Natural killer cell (primary cell): ENCODE measurements around the gene FRMD4A. TPM values are rescaled to one million over a fixed set of nuclear protein-coding genes. Genes with fewer than 3 reads are reported as not detected.

ENCODE experiments used
- ATAC-seq, 3 donors: fragments of 150-1000 bp in 2 of 3; fragments of 200-7000 bp in 1 of 3; cut with Tn5 transposase; 1 replicate in 1 of 3; 2 replicates in 2 of 3; pipeline ENCODE4 v1.10.0; 2021; ENCODE audit warnings: mild to moderate bottlenecking in 2 of 3, moderate library complexity in 2 of 3
- DNase-seq, 2 donors: peaks; one replicate each; pipeline versions ENCODE4 v3.0.0 to v3.0.0-alpha.2; 2013 to 2021; ENCODE audit warnings: mixed read lengths in 1 of 2
- H3K27ac ChIP-seq: one replicate; pipeline ENCODE4 v1.5.1; 2013; ENCODE audit warnings: mild to moderate bottlenecking, low read length
- H3K27me3 ChIP-seq: one replicate; pipeline ENCODE4 v1.6.1; 2013; ENCODE audit warnings: low read length; ENCODE audit not compliant: control insufficient read depth, insufficient read depth
- H3K36me3 ChIP-seq: one replicate; pipeline ENCODE4 v1.6.1; 2013; ENCODE audit warnings: low read length; ENCODE audit not compliant: control insufficient read depth, insufficient read depth
- H3K4me1 ChIP-seq: one replicate; pipeline ENCODE4 v1.6.1; 2013; ENCODE audit warnings: low read length; ENCODE audit not compliant: control insufficient read depth, insufficient read depth
- H3K4me3 ChIP-seq: one replicate; pipeline ENCODE4 v1.5.1; 2013; ENCODE audit warnings: low read length
- H3K9me3 ChIP-seq: one replicate; pipeline ENCODE4 v1.6.1; 2013; ENCODE audit warnings: low read length; ENCODE audit not compliant: control insufficient read depth, insufficient read depth
- H3K27ac Mint-ChIP-seq, 2 donors: one replicate each; pipeline ENCODE4 v1.8.0; 2022; ENCODE audit warnings: mild to moderate bottlenecking in 2 of 2, mixed read lengths in 2 of 2, moderate library complexity in 1 of 2
- H3K27me3 Mint-ChIP-seq, 2 donors: one replicate each; pipeline ENCODE4 v1.8.0; 2022; ENCODE audit warnings: low read depth in 2 of 2, mixed read lengths in 2 of 2
- H3K36me3 Mint-ChIP-seq: one replicate; pipeline ENCODE4 v1.8.0; 2022; ENCODE audit warnings: mixed read lengths
- H3K4me1 Mint-ChIP-seq, 2 donors: one replicate each; pipeline ENCODE4 v1.8.0; 2022; ENCODE audit warnings: mixed read lengths in 2 of 2
- H3K4me3 Mint-ChIP-seq: one replicate; pipeline ENCODE4 v1.8.0; 2022; ENCODE audit warnings: mild to moderate bottlenecking, moderate library complexity, mixed read lengths
- H3K9me3 Mint-ChIP-seq, 2 donors: one replicate each; pipeline ENCODE4 v1.8.0; 2022; ENCODE audit warnings: mixed read lengths in 2 of 2
- CTCF ChIP-seq: fragments of 200-600 bp; IDR thresholded peaks from one replicate; pipeline ENCODE4 v1.8.0; 2022; ENCODE audit warnings: antibody characterized with exemption
- WGBS: methylation state at CpG from one replicate; pipeline ENCODE4 v1.1.7; 2013; ENCODE audit warnings: missing lambda C conversion rate; ENCODE audit not compliant: insufficient coverage; 5-methylcytosine and 5-hydroxymethylcytosine counted together
- intact Hi-C: fragments of 100-400 bp; cut with micrococcal nuclease; formaldehyde crosslinking; loops from one replicate; pipeline ENCODE4 v1.14.2; 2022
- total RNA-seq, 4 donors: library from RNA; stranded (reverse); fragments of 120-200 nt in 1 of 4; gene quantifications; one replicate each; pipeline versions ENCODE4 v1.2.3 to v1.2.4, GENCODE V29; 2013 to 2022

FRMD4A gene
- total RNA-seq, 3 donors from 2014 or later (not counting 1 experiment from before 2014, with no cell fraction given), result 0.36 to 0.38 TPM; not detected in 1

GRCh38 chr10:13731799-13732198, 598.9 kb downstream of the FRMD4A start:
- Histone ChIP-seq H3K36me3 (no peaks in the 10 kb centered on the region), H3K27ac (no peak overlapping the region), H3K4me1 (no peaks in the 10 kb centered on the region), H3K27me3 (no peaks in the 10 kb centered on the region), H3K4me3 (no peak overlapping the region), H3K9me3 (no peaks in the 10 kb centered on the region)
- Mint-ChIP-seq H3K27me3 (peaks cover 0 to 7% of the 10 kb centered on the region in 2 donors), H3K27ac (no peak overlapping the region), H3K36me3 (no peaks in the 10 kb centered on the region), H3K4me1 (no peaks in the 10 kb centered on the region), H3K9me3 (no peaks in the 10 kb centered on the region), H3K4me3 (no peak overlapping the region)
- DNase-seq, result no peak
- TF ChIP-seq CTCF, result no peak
- no peak for ATAC-seq
- WGBS, result 78% methylated on average over 8 of the region's 8 CpGs
- intact Hi-C loops, result no loop called here

GRCh38 chr10:13730956-13731355, 599.8 kb downstream of the FRMD4A start:
- intact Hi-C loops, result no loop called here
- no peaks in the 10 kb centered on the region for H3K9me3 Mint-ChIP-seq
- ATAC-seq (no peak), DNase-seq (no peak)
- no peak for TF ChIP-seq CTCF
- Histone ChIP-seq H3K4me1 (no peaks in the 10 kb centered on the region), H3K27me3 (no peaks in the 10 kb centered on the region), H3K36me3 (no peaks in the 10 kb centered on the region), H3K27ac (no peak overlapping the region), H3K4me3 (no peak overlapping the region), H3K9me3 (no peaks in the 10 kb centered on the region)
- 93% methylated on average over 7 of the region's 7 CpGs for WGBS
- H3K27ac Mint-ChIP-seq, result no peak overlapping the region
- H3K27me3 Mint-ChIP-seq, result peaks cover 0 to 7% of the 10 kb centered on the region in 2 donors
- H3K4me3 Mint-ChIP-seq, result no peak overlapping the region
- no peaks in the 10 kb centered on the region for H3K4me1 Mint-ChIP-seq
- H3K36me3 Mint-ChIP-seq, result no peaks in the 10 kb centered on the region

- H3K27me3 Mint-ChIP-seq, result peaks cover 0 to 4% of the 10 kb centered on the region in 2 donors
- no peaks in the 10 kb centered on the region for H3K4me1 Mint-ChIP-seq
- H3K27ac Mint-ChIP-seq, result no peak overlapping the region
- H3K9me3 Mint-ChIP-seq, result no peaks in the 10 kb centered on the region
- no peak for ATAC-seq
- H3K36me3 Mint-ChIP-seq, result no peaks in the 10 kb centered on the region
- H3K4me3 ChIP-seq, result no peak overlapping the region
- H3K4me3 Mint-ChIP-seq, result no peak overlapping the region
- intact Hi-C loops, result no loop called here
- WGBS, result 91% methylated on average over 9 of the region's 10 CpGs
- H3K9me3 ChIP-seq, result no peaks in the 10 kb centered on the region
- no peak for TF ChIP-seq CTCF
- DNase-seq, result no peak
- H3K4me1 ChIP-seq, result no peaks in the 10 kb centered on the region
- no peaks in the 10 kb centered on the region for H3K36me3 ChIP-seq
- no peaks in the 10 kb centered on the region for H3K27me3 ChIP-seq
- no peak overlapping the region for H3K27ac ChIP-seq
These were observed 600.4 kb downstream of the FRMD4A start for GRCh38 chr10:13730306-13730652.

GRCh38 chr10:13729586-13730305, 601.0 kb downstream of the FRMD4A start:
- Histone ChIP-seq H3K36me3 (no peaks in the 10 kb centered on the region), H3K27me3 (no peaks in the 10 kb centered on the region), H3K4me1 (no peaks in the 10 kb centered on the region), H3K9me3 (no peaks in the 10 kb centered on the region), H3K27ac (no peak overlapping the region), H3K4me3 (no peak overlapping the region)
- DNase-seq (no peak), ATAC-seq (no peak)
- Mint-ChIP-seq H3K27ac (no peak overlapping the region), H3K9me3 (no peaks in the 10 kb centered on the region), H3K27me3 (peaks cover 0 to 4% of the 10 kb centered on the region in 2 donors), H3K36me3 (no peaks in the 10 kb centered on the region), H3K4me1 (no peaks in the 10 kb centered on the region), H3K4me3 (no peak overlapping the region)
- 91% methylated on average over 11 of the region's 11 CpGs for WGBS
- intact Hi-C loops, result no loop called here
- TF ChIP-seq CTCF, result no peak
